ENCODE data around the gene IDUA. TPM values are rescaled to one million over a fixed set of nuclear protein-coding genes. Genes with fewer than 3 reads are reported as not detected.
"Not testable (repeated sequence)": the region's sequence is repeated elsewhere in the genome, so short reads cannot be mapped to it uniquely, and the experiment has no call there.

IDUA gene
- total RNA-seq, 8 experiments from 2014 or later = 0.88 to 17.4 (median 5.0) TPM

GRCh38 chr4:999240-999863 lies 12.5 kb downstream of the IDUA start:
- H3K27ac ChIP-seq; in situ Hi-C loops (cut with MboI; ENCODE audit: low pct_unique_long_range_greater_than_20kb in 2 of 9, low sequenced_read_pairs in 9 of 9, unreplicated experiment in 9 of 9); ATAC-seq (replicated peaks in 6 of 8); H3K4me3 ChIP-seq: not testable (repeated sequence)
- peaks cover 2 to 13% of the 10 kb centered on the region in 2 donors for H3K4me1 ChIP-seq (replicated peaks in 1 of 2)
- 0 to 65% (median 60%) methylated on average over 1 to 10 of the region's 21 CpGs; no CpG with 5 or more reads in 5 of the 10 experiments for WGBS, 10 experiments

GRCh38 chr4:999882-1000425 lies 13.1 kb downstream of the IDUA start:
- Histone ChIP-seq H3K4me3 (no peak overlapping the region), H3K27ac (no peak overlapping the region), H3K4me1 (replicated peaks in 1 of 2) (peaks cover 2 to 13% of the 10 kb centered on the region in 2 donors)
- in situ Hi-C loops (cut with MboI; ENCODE audit: low pct_unique_long_range_greater_than_20kb in 2 of 9, low sequenced_read_pairs in 9 of 9, unreplicated experiment in 9 of 9) = no loop called here
- 0 to 74% (median 69%) methylated on average over 1 to 3 of the region's 18 CpGs; no CpG with 5 or more reads in 7 of the 10 experiments for WGBS, 10 experiments
- ATAC-seq (replicated peaks in 6 of 8) = no peak

GRCh38 chr4:1000686-1001260 lies 13.9 kb downstream of the IDUA start:
- H3K4me3 ChIP-seq = no peak overlapping the region
- WGBS, 10 experiments = 81% methylated on average over 3 of the region's 15 CpGs; no CpG with 5 or more reads in 9 of the 10 experiments
- in situ Hi-C loops (cut with MboI; ENCODE audit: low pct_unique_long_range_greater_than_20kb in 2 of 9, low sequenced_read_pairs in 9 of 9, unreplicated experiment in 9 of 9) = no loop called here

GRCh38 chr4:1001561-1002130 lies 14.8 kb downstream of the IDUA start:
- in situ Hi-C loops (cut with MboI; ENCODE audit: low pct_unique_long_range_greater_than_20kb in 2 of 9, low sequenced_read_pairs in 9 of 9, unreplicated experiment in 9 of 9) = no loop called here
- no peak overlapping the region for H3K27ac ChIP-seq
- 0% methylated on average over 1 of the region's 48 CpGs; no CpG with 5 or more reads in 9 of the 10 experiments for WGBS, 10 experiments
- peak overlapping the region in 1 of 5 donors; percentile 25 for H3K4me3 ChIP-seq
- H3K4me1 ChIP-seq (replicated peaks in 1 of 2) = peaks cover 2 to 13% of the 10 kb centered on the region in 2 donors
- ATAC-seq (replicated peaks in 6 of 8) = no peak

More at GRCh38 chr4:1000686-1001260, 13.9 kb downstream of the IDUA start:
- Histone ChIP-seq H3K4me1 (replicated peaks in 1 of 2) (peaks cover 2 to 13% of the 10 kb centered on the region in 2 donors), H3K27ac (no peak overlapping the region)
- ATAC-seq (replicated peaks in 6 of 8) = no peak

- in situ Hi-C loops (cut with MboI; ENCODE audit: low pct_unique_long_range_greater_than_20kb in 2 of 9, low sequenced_read_pairs in 9 of 9, unreplicated experiment in 9 of 9) = no loop called here
- H3K4me3 ChIP-seq = peak overlapping the region in 2 of 5 donors; percentile 17 to 25
- H3K27ac ChIP-seq = no peak overlapping the region
- 0% methylated on average over 2 to 9 of the region's 54 CpGs; no CpG with 5 or more reads in 8 of the 10 experiments for WGBS, 10 experiments
- peaks cover 2 to 13% of the 10 kb centered on the region in 2 donors for H3K4me1 ChIP-seq (replicated peaks in 1 of 2)
- peak; percentile 9 to 70 (median 48) for ATAC-seq (replicated peaks in 6 of 8)
Observed at GRCh38 chr4:1002131-1002630, 15.3 kb downstream of the IDUA start.

- ATAC-seq (replicated peaks in 6 of 8) = peak in 7 of 8 experiments; percentile 8 to 66 (median 45)
- no peak overlapping the region for H3K27ac ChIP-seq
- peaks cover 0 to 11% of the 10 kb centered on the region in 2 donors for H3K4me1 ChIP-seq (replicated peaks in 1 of 2)
- peak overlapping the region in 2 of 5 donors; percentile 17 to 25 for H3K4me3 ChIP-seq
- in situ Hi-C loops (cut with MboI; ENCODE audit: low pct_unique_long_range_greater_than_20kb in 2 of 9, low sequenced_read_pairs in 9 of 9, unreplicated experiment in 9 of 9) = no loop called here
- WGBS, 10 experiments = 0% methylated on average over 2 of the region's 75 CpGs; no CpG with 5 or more reads in 9 of the 10 experiments
Observed at GRCh38 chr4:1002631-1003251, 15.9 kb downstream of the IDUA start.

GRCh38 chr4:1003271-1004070 lies 16.6 kb downstream of the IDUA start:
- Histone ChIP-seq H3K4me1 (replicated peaks in 1 of 2) (peaks cover 0 to 11% of the 10 kb centered on the region in 2 donors), H3K27ac (no peak overlapping the region), H3K4me3 (peak overlapping the region in 2 of 5 donors; percentile 17 to 25)
- in situ Hi-C loops (cut with MboI; ENCODE audit: low pct_unique_long_range_greater_than_20kb in 2 of 9, low sequenced_read_pairs in 9 of 9, unreplicated experiment in 9 of 9) = no loop called here
- ATAC-seq (replicated peaks in 6 of 8) = peak in 5 of 8 experiments; percentile 5 to 57 (median 45)
- WGBS, 10 experiments = 75 to 100% (median 80%) methylated on average over 1 to 4 of the region's 63 CpGs; no CpG with 5 or more reads in 7 of the 10 experiments

GRCh38 chr4:1004071-1004418 lies 17.2 kb downstream of the IDUA start:
- no peak overlapping the region for H3K27ac ChIP-seq
- WGBS, 10 experiments = 27 to 60% methylated on average over 1 to 3 of the region's 13 CpGs; no CpG with 5 or more reads in 8 of the 10 experiments

GRCh38 chr4:1004557-1005485 lies 18.0 kb downstream of the IDUA start:
- Histone ChIP-seq H3K4me3 (no peak overlapping the region), H3K27ac (no peak overlapping the region), H3K4me1 (replicated peaks in 1 of 2) (peaks cover 5 to 18% of the 10 kb centered on the region in 2 donors)
- in situ Hi-C loops (cut with MboI; ENCODE audit: low pct_unique_long_range_greater_than_20kb in 2 of 9, low sequenced_read_pairs in 9 of 9, unreplicated experiment in 9 of 9) = no loop called here
- ATAC-seq (replicated peaks in 6 of 8) = no peak
- WGBS, 10 experiments = 59 to 100% (median 76%) methylated on average over 1 to 11 of the region's 25 CpGs; no CpG with 5 or more reads in 4 of the 10 experiments

More at GRCh38 chr4:1004071-1004418, 17.2 kb downstream of the IDUA start:
- no peak for ATAC-seq (replicated peaks in 6 of 8)
- Histone ChIP-seq H3K4me3 (no peak overlapping the region), H3K4me1 (replicated peaks in 1 of 2) (peaks cover 3 to 14% of the 10 kb centered on the region in 2 donors)
- in situ Hi-C loops (cut with MboI; ENCODE audit: low pct_unique_long_range_greater_than_20kb in 2 of 9, low sequenced_read_pairs in 9 of 9, unreplicated experiment in 9 of 9) = no loop called here

- ATAC-seq (replicated peaks in 6 of 8) = no peak
- Histone ChIP-seq H3K27ac (no peak overlapping the region), H3K4me3 (no peak overlapping the region), H3K4me1 (replicated peaks in 1 of 2) (peaks cover 8 to 30% of the 10 kb centered on the region in 2 donors)
- in situ Hi-C loops (cut with MboI; ENCODE audit: low pct_unique_long_range_greater_than_20kb in 2 of 9, low sequenced_read_pairs in 9 of 9, unreplicated experiment in 9 of 9) = no loop called here
- 66 to 93% (median 76%) methylated on average over 1 to 5 of the region's 5 CpGs; no CpG with 5 or more reads in 1 of the 10 experiments for WGBS, 10 experiments
Observed at GRCh38 chr4:1006856-1007255, 20.0 kb downstream of the IDUA start.

- ATAC-seq (replicated peaks in 6 of 8) = peak in 5 of 8 experiments; percentile 15 to 39 (median 26)
- in situ Hi-C loops (cut with MboI; ENCODE audit: low pct_unique_long_range_greater_than_20kb in 2 of 9, low sequenced_read_pairs in 9 of 9, unreplicated experiment in 9 of 9) = no loop called here
- 0 to 37% (median 9%) methylated on average over 2 to 10 of the region's 36 CpGs; no CpG with 5 or more reads in 4 of the 10 experiments for WGBS, 10 experiments
- peaks cover 12 to 29% of the 10 kb centered on the region in 2 donors for H3K4me1 ChIP-seq (replicated peaks in 1 of 2)
- no peak overlapping the region for H3K27ac ChIP-seq
- H3K4me3 ChIP-seq = peak overlapping the region; percentile 33 to 55 (median 41)
Observed at GRCh38 chr4:1008840-1009541, 22.1 kb downstream of the IDUA start.

Data from motor neuron (in vitro differentiated cells).